ENCODE data around the gene FHOD3. TPM values are rescaled to one million over a fixed set of nuclear protein-coding genes. Genes with fewer than 3 reads are reported as not detected.

Gene FHOD3
- total RNA-seq, 6 experiments from 2014 or later, result 0.44 to 1.2 (median 0.62) TPM

- DNase-seq (no peak), ATAC-seq (no peak)
- H3K36me3 ChIP-seq, result no peaks in the 10 kb centered on the region
- H3K27ac ChIP-seq, result no peak overlapping the region
- H3K27me3 ChIP-seq, result peaks cover 0 to 6% of the 10 kb centered on the region in 2 donors
- 53% methylated on average over 3 of the region's 5 CpGs for WGBS (ENCODE audit: insufficient coverage, low coverage, low lambda C conversion rate, missing lambda C conversion rate)
- TF ChIP-seq POLR2A (IDR thresholded peaks at IDR 0.05) (no peak), CTCF (IDR thresholded peaks at IDR 0.05) (no peak)
- H3K4me1 ChIP-seq, result peaks cover 0 to 10% (median 1%) of the 10 kb centered on the region in 4 donors
- no peaks in the 10 kb centered on the region for H3K9me3 ChIP-seq
- intact Hi-C loops (cut with DNase I), result no loop called here
- no peak overlapping the region for H3K4me3 ChIP-seq
Measured at GRCh38 chr18:36301884-36302283, 4.4 kb downstream of the FHOD3 start.

GRCh38 chr18:36302676-36303075 is 5.2 kb downstream of the FHOD3 start:
- intact Hi-C loops (cut with DNase I), result no loop called here
- Histone ChIP-seq H3K27me3 (peaks cover 0 to 6% of the 10 kb centered on the region in 2 donors), H3K36me3 (no peaks in the 10 kb centered on the region), H3K4me3 (no peak overlapping the region), H3K4me1 (peaks cover 0 to 8% (median 0%) of the 10 kb centered on the region in 4 donors), H3K27ac (no peak overlapping the region), H3K9me3 (no peaks in the 10 kb centered on the region)
- 93% methylated on average over 2 of the region's 2 CpGs for WGBS (ENCODE audit: insufficient coverage, low coverage, low lambda C conversion rate, missing lambda C conversion rate)
- DNase-seq (no peak), ATAC-seq (no peak)
- no peak for TF ChIP-seq CTCF (IDR thresholded peaks at IDR 0.05)
- no peak for TF ChIP-seq POLR2A (IDR thresholded peaks at IDR 0.05)

GRCh38 chr18:36303211-36303844 is 5.8 kb downstream of the FHOD3 start:
- TF ChIP-seq POLR2A (IDR thresholded peaks at IDR 0.05) (no peak), CTCF (IDR thresholded peaks at IDR 0.05) (no peak)
- H3K27me3 ChIP-seq, result peaks cover 0 to 6% of the 10 kb centered on the region in 2 donors
- no peak for DNase-seq
- intact Hi-C loops (cut with DNase I), result no loop called here
- no peak for ATAC-seq
- WGBS (ENCODE audit: insufficient coverage, low coverage, low lambda C conversion rate, missing lambda C conversion rate), result 51% methylated on average over 3 of the region's 6 CpGs
- H3K27ac ChIP-seq, result no peak overlapping the region
- H3K4me3 ChIP-seq, result no peak overlapping the region
- H3K36me3 ChIP-seq, result no peaks in the 10 kb centered on the region
- peaks cover 0 to 2% (median 0%) of the 10 kb centered on the region in 4 donors for H3K4me1 ChIP-seq
- no peaks in the 10 kb centered on the region for H3K9me3 ChIP-seq

- no peaks in the 10 kb centered on the region for H3K9me3 ChIP-seq
- no peak overlapping the region for H3K27ac ChIP-seq
- H3K4me3 ChIP-seq, result no peak overlapping the region
- H3K4me1 ChIP-seq, result no peaks in the 10 kb centered on the region
- no peak for TF ChIP-seq POLR2A (IDR thresholded peaks at IDR 0.05)
- no peak for TF ChIP-seq CTCF (IDR thresholded peaks at IDR 0.05)
- intact Hi-C loops (cut with DNase I), result no loop called here
- 62% methylated on average over 3 of the region's 3 CpGs for WGBS (ENCODE audit: insufficient coverage, low coverage, low lambda C conversion rate, missing lambda C conversion rate)
- H3K36me3 ChIP-seq, result no peaks in the 10 kb centered on the region
- DNase-seq, result no peak
- no peak for ATAC-seq
- peaks cover 0 to 6% of the 10 kb centered on the region in 2 donors for H3K27me3 ChIP-seq
Measured at GRCh38 chr18:36304723-36305122, 7.2 kb downstream of the FHOD3 start.
